Aorta (tissue), 5 donors: ENCODE results near the gene EFCAB5. TPM values are rescaled to one million over a fixed set of nuclear protein-coding genes. Genes with fewer than 3 reads are reported as not detected.
"Not testable (repeated sequence)": the region's sequence is repeated elsewhere in the genome, so short reads cannot be mapped to it uniquely, and the experiment has no call there.

Experiments used
- ATAC-seq: fragments of 200-7000 bp; cut with Tn5 transposase; one replicate; pipeline ENCODE4 v1.9.1; 2022; ENCODE audit warnings: moderate library complexity; ENCODE audit not compliant: low FRiP score
- DNase-seq, 2 donors: peaks; one replicate each; pipeline ENCODE4 v3.0.0-alpha.2; 2020
- H3K27ac ChIP-seq, 2 donors: one replicate each; pipeline ENCODE4 v1.5.1; 2013; ENCODE audit warnings: low read length in 2 of 2, mild to moderate bottlenecking in 2 of 2, moderate library complexity in 2 of 2, control low read depth in 1 of 2, inconsistent platforms in 1 of 2, low read depth in 1 of 2
- H3K27me3 ChIP-seq, 2 donors: one replicate each; pipeline ENCODE4 v1.6.1; 2013; ENCODE audit warnings: control low read depth in 1 of 2, low read length in 1 of 2, mild to moderate bottlenecking in 1 of 2, moderate library complexity in 1 of 2; ENCODE audit not compliant: insufficient read depth in 2 of 2, control insufficient read depth in 1 of 2
- H3K36me3 ChIP-seq, 2 donors: one replicate each; pipeline ENCODE4 v1.6.1; 2013; ENCODE audit warnings: control low read depth in 1 of 2, low read length in 1 of 2, mild to moderate bottlenecking in 1 of 2; ENCODE audit not compliant: insufficient read depth in 2 of 2, control insufficient read depth in 1 of 2
- H3K4me1 ChIP-seq, 2 donors: one replicate each; pipeline ENCODE4 v1.6.1; 2013; ENCODE audit warnings: low read length in 2 of 2, control low read depth in 1 of 2, mild to moderate bottlenecking in 1 of 2, moderate library complexity in 1 of 2; ENCODE audit not compliant: insufficient read depth in 2 of 2, control insufficient read depth in 1 of 2
- H3K4me3 ChIP-seq, 2 donors: one replicate each; pipeline ENCODE4 v1.5.1; 2013; ENCODE audit warnings: low read length in 2 of 2, control low read depth in 1 of 2, mild to moderate bottlenecking in 1 of 2
- H3K9me3 ChIP-seq: one replicate; pipeline ENCODE4 v1.6.1; 2013; ENCODE audit warnings: mild to moderate bottlenecking, low read length; ENCODE audit not compliant: control insufficient read depth
- WGBS, 2 donors: extraction: QIAGEN DNeasy Blood & Tissue Kit; methylation state at CpG; one replicate each; pipeline ENCODE4 v1.1.7; 2013; 5-methylcytosine and 5-hydroxymethylcytosine counted together
- intact Hi-C, 2 donors: fragments of 100-400 bp; cut with DNase I; formaldehyde crosslinking; loops; one replicate each; pipeline versions ENCODE4 v1.14.2 to v1.15.0; 2022
- polyA plus RNA-seq, 2 donors: library from polyadenylated mRNA; stranded (reverse); fragments of 200-250 nt; gene quantifications; one replicate each; pipeline ENCODE4 v1.2.3, GENCODE V29; 2013
- total RNA-seq, 2 donors: library from RNA; stranded (reverse); fragmentation: NEBNext Ultra II Directional; extraction: Animal tissue kit (Norgen Biotek cat#: 25700); gene quantifications; one replicate each; pipeline ENCODE4 v1.2.1, GENCODE V29; 2021
- donor health status: healthy with polysubstance abuse.
- donor health status: Bipolar disorder and iron deficiency.
- donor health status: DM: no; HTN: no; CAD: no.
- donor health status: DM: no; HTN: no; CAD: no.
- donor health status: DM: yes; HTN: yes; CAD: no.

The EFCAB5 gene
- total and polyA plus RNA-seq, 4 donors = 0.42 to 1.1 TPM; not detected in 2

- Histone ChIP-seq H3K36me3 (no peaks in the 10 kb centered on the region), H3K27me3 (no peaks in the 10 kb centered on the region), H3K4me1 (no peaks in the 10 kb centered on the region), H3K4me3 (no peak overlapping the region), H3K27ac (no peak overlapping the region), H3K9me3 (no peaks in the 10 kb centered on the region)
- ATAC-seq = no peak
- no peak for DNase-seq
- intact Hi-C loops = no loop called here
Measured at GRCh38 chr17:30113213-30113612, 171.8 kb downstream of the EFCAB5 start.

GRCh38 chr17:30116345-30116660, 174.9 kb downstream of the EFCAB5 start:
- no peak for ATAC-seq
- no peaks in the 10 kb centered on the region for H3K36me3 ChIP-seq
- peak overlapping the region; percentile 60 to 85 for H3K4me3 ChIP-seq
- WGBS, 2 donors = 10 to 11% methylated on average over 10 of the region's 10 CpGs
- peak overlapping the region in 1 of 2 donors; percentile 87 for H3K27ac ChIP-seq
- H3K4me1 ChIP-seq = no peaks in the 10 kb centered on the region
- no peaks in the 10 kb centered on the region for H3K27me3 ChIP-seq
- no peaks in the 10 kb centered on the region for H3K9me3 ChIP-seq
- no peak for DNase-seq
- intact Hi-C loops = loop anchor here in 1 of 2 donors (5.0 kb wide), 1 partner anchor 361 kb away; the partner anchor contains the start of gene GOSR1

GRCh38 chr17:30116661-30117551, 175.5 kb downstream of the EFCAB5 start, which contains the start of gene NSRP1:
TSS of gene NSRP1 (plus strand) at chr17:30116816. CDS start at chr17:30116844, 28 bp downstream.
- DNase-seq (peak; percentile 98 to 99), ATAC-seq (peak; percentile 98)
- Histone ChIP-seq H3K36me3 (no peaks in the 10 kb centered on the region), H3K27me3 (no peaks in the 10 kb centered on the region), H3K27ac (peak within 1 kb of the TSS; percentile 91 to 100), H3K4me3 (peak within 1 kb of the TSS; percentile 85 to 100), H3K9me3 (no peaks in the 10 kb centered on the region), H3K4me1 (no peaks in the 10 kb centered on the region)
- intact Hi-C loops = loop anchor here in 1 of 2 donors (5.0 kb wide), 1 partner anchor 360 kb away; the partner anchor contains the start of gene GOSR1
- WGBS, 2 donors = 0% methylated on average over 47 of the region's 47 CpGs

GRCh38 chr17:30117675-30118081, 176.2 kb downstream of the EFCAB5 start:
- Histone ChIP-seq H3K36me3 (no peaks in the 10 kb centered on the region), H3K27ac (peak overlapping the region in 1 of 2 donors; percentile 91), H3K9me3 (no peaks in the 10 kb centered on the region), H3K4me3 (peak overlapping the region; percentile 85 to 100), H3K27me3 (no peaks in the 10 kb centered on the region), H3K4me1 (no peaks in the 10 kb centered on the region)
- no peak for DNase-seq
- no peak for ATAC-seq
- 4 to 5% methylated on average over 5 of the region's 5 CpGs for WGBS, 2 donors
- intact Hi-C loops = loop anchor here in 1 of 2 donors (5.0 kb wide), 1 partner anchor 360 kb away; the partner anchor contains the start of gene GOSR1

GRCh38 chr17:30118635-30119034, 177.2 kb downstream of the EFCAB5 start:
- WGBS, 2 donors = 93 to 95% methylated on average over 7 of the region's 7 CpGs
- not testable (repeated sequence) for H3K9me3 ChIP-seq, H3K4me3 ChIP-seq, DNase-seq, H3K27ac ChIP-seq, H3K4me1 ChIP-seq, H3K36me3 ChIP-seq, ATAC-seq, H3K27me3 ChIP-seq
- intact Hi-C loops = loop anchor here in 1 of 2 donors (5.0 kb wide), 1 partner anchor 359 kb away; the partner anchor contains the start of gene GOSR1

- Histone ChIP-seq H3K36me3 (peaks cover 0 to 2% of the 10 kb centered on the region in 2 donors), H3K27ac (no peak overlapping the region), H3K4me1 (no peaks in the 10 kb centered on the region), H3K4me3 (no peak overlapping the region), H3K9me3 (no peaks in the 10 kb centered on the region), H3K27me3 (no peaks in the 10 kb centered on the region)
- WGBS, 2 donors = 90 to 95% methylated on average over 4 of the region's 4 CpGs
- intact Hi-C loops = loop anchor here in 1 of 2 donors (5.0 kb wide), 1 partner anchor 213 kb away; no protein-coding TSS in a partner anchor
- DNase-seq = no peak
- ATAC-seq = no peak
Measured at GRCh38 chr17:30124273-30124796, 182.9 kb downstream of the EFCAB5 start.

- no peak for DNase-seq
Measured at GRCh38 chr17:30130121-30130520, 188.7 kb downstream of the EFCAB5 start.

GRCh38 chr17:30132615-30133014, 191.2 kb downstream of the EFCAB5 start:
- H3K27me3 ChIP-seq = no peaks in the 10 kb centered on the region
- no peak overlapping the region for H3K27ac ChIP-seq
- 92 to 94% methylated on average over 3 of the region's 3 CpGs for WGBS, 2 donors
- H3K4me1 ChIP-seq = no peaks in the 10 kb centered on the region
- DNase-seq = no peak
- no peak overlapping the region for H3K4me3 ChIP-seq
- no peaks in the 10 kb centered on the region for H3K9me3 ChIP-seq
- no peak for ATAC-seq
- intact Hi-C loops = no loop called here
- no peaks in the 10 kb centered on the region for H3K36me3 ChIP-seq

More at GRCh38 chr17:30130121-30130520, 188.7 kb downstream of the EFCAB5 start:
- Histone ChIP-seq H3K27me3 (no peaks in the 10 kb centered on the region), H3K4me3 (no peak overlapping the region), H3K36me3 (peaks cover 0 to 2% of the 10 kb centered on the region in 2 donors), H3K27ac (no peak overlapping the region), H3K9me3 (no peaks in the 10 kb centered on the region), H3K4me1 (no peaks in the 10 kb centered on the region)
- no peak for ATAC-seq
- 81 to 94% methylated on average over 1 of the region's 1 CpG for WGBS, 2 donors
- intact Hi-C loops = no loop called here
